HG03558 (cell line): Measurements from ENCODE around the gene STAG1.
A peak's percentile ranks its signal among the peaks of the same experiment; 100 is the strongest.
"Not testable (repeated sequence)": the region's sequence is repeated elsewhere in the genome, so short reads cannot be mapped to it uniquely, and the experiment has no call there.

Experiments used
- ATAC-seq: cut with Tn5 transposase; IDR thresholded peaks from one replicate; pipeline ENCODE4 v1.9.1; 2021; ENCODE audit warnings: moderate number of reproducible peaks; ENCODE audit not compliant: unreplicated experiment; ENCODE audit errors: extremely low read depth

STAG1 gene

DNA sequence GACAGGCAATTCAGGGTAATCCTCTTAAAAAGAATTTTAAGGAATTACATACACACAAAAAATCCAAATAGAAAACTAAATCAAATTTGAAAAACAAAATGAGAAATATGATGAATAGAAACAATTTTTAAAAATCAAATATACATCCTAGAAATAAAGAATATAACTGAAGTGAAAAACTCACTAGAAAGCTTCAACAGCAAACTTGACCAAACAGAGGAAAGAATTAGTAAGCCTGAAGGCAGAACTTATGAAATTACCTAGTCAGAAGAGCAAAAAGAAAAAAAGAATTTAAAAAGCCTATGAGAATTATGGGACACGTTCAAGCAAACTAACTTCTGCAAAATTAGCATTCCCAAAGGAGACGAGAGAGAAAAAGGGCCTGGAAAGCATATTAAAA is 296.0 kb downstream of the STAG1 start:
- ATAC-seq, result no peak

DNA sequence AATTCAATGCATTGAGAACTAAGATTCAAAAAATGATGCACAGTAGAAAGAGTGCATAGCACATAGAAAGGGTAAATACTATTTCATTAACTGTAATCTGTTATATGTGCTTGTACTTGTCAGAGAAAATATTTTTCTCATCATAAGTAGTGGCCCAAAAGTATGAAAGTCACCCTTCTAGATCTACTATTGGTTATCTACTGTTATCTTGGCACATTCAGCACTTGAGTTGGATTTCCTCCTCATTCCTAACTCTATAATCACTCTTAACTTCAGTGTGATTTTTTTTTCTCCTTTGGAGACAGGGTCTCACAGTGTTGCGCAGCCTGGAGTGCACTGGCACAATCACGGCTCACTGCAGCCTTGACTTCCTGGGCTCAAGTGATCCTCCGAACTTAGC is 307.6 kb downstream of the STAG1 start:
- ATAC-seq, result no peak

DNA sequence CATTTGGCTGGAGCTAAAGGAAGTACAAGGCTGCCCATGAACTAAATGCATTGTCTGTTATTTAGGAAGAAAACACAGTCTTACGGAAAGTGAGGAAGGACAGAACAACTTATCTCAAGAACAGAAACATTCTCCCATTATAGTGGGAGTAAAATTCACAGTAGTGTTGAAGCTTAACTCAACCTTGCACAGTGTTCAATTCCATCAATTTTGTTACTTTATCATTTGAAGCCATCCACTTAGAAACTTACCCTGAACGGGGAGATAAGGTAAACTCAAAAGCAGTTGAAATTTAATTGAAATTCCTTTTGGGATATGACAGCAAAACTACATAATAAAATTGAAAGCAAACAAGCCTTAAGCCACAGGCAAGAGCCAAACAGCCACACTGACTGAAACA is 315.1 kb downstream of the STAG1 start:
- ATAC-seq, result no peak

DNA sequence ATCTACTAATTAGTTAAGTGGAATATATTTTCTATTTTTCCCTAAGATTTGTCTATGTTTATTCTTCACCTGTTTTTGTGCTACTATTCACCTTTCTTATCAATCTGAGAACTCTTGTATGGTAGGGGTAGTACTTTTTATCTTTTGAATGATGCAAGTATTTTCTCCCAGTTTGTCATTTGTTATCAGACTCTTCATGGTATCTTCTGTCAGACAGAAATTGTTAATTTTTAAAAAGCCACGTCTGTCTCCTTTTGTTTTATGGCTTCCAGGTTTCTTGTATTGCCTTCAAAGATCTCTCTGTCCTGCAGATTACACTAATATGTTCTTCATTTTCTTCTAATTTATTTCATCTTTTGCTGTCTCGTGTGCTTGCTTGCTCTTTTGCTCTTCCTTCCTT is 317.7 kb downstream of the STAG1 start:
- no peak for ATAC-seq

DNA sequence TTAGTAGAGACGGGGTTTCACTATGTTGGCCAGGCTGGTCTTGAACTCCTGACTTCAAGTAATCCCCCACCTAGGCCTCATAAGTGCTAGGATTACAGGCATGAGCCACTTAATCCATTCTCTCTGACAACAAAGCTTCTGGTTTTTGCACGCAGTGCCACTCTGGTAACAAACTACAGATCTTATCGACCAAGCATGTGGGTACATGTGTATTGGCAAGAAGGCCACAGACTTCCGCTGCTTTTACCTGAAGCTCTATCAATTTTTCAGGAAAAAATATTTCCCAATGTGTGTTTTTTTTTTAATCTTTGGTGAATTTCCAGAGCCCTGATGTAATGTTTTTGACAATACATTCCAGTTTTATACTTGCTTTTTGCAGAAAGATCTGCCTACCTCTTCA is 319.5 kb downstream of the STAG1 start:
- no peak for ATAC-seq

DNA sequence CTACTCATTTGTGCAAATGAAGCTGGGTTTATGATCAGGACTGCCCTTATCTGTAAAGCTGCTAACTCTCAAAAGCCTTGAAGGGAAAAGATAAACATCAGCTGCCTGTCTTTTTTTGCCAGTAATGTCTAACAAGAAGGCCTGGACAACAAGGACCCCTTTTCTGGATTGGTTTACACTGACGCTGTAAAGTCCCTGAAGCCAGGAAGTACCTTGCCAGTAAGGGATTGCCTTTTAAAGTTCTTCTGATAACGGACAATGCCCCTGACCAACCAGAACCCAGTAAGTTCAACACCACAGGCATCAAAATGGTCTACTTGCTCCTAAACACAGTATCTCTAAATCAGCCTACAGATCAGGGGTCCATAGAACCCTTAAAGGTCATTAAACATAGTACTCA is 324.0 kb downstream of the STAG1 start:
- no peak for ATAC-seq

DNA sequence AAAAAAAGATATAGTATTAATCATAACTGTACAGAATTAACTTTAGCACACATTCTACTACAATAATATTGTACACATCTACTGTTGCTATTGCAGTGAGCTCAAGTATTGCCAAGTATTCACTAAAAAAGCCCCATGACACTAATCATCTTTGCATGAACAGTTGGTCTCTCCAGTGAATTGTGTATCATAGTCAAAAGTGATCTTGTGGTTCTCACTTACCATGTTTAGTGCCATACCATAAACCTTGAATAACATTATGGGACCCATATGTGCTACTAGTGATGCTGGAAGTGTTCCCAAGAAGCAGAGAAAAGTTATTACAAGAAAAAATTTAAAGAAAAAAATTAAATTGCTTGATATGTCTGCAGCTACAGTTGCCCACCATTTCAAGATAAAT is 324.9 kb downstream of the STAG1 start:
- no peak for ATAC-seq

DNA sequence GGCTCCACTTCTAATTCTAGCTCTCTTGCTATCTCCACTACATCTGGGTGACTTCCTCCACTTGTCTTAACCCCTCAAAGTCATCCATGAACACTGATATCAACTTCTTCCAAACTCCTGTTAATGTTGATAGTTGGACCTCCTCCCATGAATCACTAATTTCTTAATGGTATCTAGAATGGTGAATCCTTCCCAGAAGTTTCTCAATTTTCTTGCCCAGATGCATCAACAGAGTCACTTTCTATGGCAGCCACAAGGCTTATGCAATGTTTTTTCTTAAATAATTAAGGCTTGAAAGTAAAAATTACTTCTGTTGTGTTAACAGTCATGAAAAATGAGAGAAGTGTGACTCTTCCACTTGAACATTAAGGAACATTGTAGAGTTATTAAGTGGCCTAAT is 337.7 kb downstream of the STAG1 start:
- no peak for ATAC-seq

DNA sequence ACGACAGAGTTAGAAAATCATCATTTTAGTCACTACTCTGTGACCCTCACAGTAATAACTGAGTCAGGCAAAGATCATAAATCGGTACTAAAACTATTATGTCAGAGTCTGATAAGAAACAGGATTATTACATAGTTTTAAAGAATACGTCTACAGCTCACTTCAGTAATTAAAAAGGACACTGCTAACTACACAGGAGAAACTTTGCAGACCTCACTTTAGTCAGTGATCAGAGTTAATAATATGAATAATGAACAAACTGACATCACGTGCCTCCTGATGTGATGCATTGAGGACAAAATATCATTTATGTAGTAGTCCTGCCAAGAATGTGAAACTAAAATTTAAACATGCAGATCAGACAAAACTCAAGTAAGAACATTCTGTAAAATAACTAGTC is 339.9 kb downstream of the STAG1 start:
- ATAC-seq, result no peak

DNA sequence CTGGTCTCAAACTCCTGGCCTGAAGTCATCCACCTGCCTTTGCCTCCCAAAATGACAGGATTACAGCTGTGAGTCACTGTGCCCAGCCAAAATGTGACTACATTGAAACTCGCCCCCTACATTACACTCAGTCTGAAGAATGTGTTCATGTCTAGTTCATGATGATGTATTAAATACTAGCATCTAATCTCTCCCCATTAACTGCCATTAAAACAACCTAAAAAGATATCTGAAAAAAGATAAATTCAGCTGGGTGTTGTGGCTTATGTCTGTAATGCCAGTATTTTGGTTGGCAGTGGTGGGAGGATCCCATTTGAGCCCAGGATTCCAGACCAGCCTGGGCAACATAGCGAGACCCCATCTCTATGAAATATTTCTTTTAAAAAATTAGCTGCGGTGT is 342.6 kb downstream of the STAG1 start:
- no peak for ATAC-seq

DNA sequence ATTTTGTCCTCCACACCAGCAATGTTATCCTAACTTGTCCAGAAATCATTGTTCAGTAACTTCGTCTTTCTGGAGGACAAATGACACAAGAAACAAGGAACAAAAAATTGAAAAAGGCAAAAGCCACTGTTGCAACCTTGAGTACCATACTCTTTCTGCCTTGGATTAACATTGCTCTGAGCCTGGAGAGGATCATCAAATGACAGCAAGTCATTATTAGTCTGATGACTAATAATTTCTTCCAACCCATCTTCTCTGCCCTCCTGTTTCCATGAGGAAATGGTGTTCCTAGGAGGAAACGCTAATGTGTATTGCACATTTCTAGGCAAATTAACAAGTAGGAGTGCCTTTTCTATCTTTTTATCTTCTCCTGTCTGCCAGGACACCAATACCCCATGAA is 348.1 kb downstream of the STAG1 start:
- no peak for ATAC-seq

DNA sequence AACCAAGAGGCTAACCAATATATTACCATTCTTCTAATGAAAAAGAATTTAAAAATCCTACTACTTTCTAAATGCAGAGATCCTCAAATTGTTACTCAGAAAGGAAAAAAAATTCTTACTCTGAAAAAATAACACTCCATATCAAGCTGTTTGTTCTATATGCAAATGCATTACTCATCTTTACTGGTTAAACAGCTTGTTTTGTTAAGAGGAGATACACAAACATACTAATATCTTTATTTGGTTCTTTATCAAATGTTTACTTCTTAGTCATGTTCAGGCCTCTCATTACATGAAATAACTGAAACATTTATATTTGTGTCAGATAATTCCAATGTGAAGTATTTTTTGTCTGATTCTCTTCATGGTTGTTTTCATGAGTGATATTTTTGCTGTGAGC is 355.3 kb downstream of the STAG1 start:
- ATAC-seq, result no peak

DNA sequence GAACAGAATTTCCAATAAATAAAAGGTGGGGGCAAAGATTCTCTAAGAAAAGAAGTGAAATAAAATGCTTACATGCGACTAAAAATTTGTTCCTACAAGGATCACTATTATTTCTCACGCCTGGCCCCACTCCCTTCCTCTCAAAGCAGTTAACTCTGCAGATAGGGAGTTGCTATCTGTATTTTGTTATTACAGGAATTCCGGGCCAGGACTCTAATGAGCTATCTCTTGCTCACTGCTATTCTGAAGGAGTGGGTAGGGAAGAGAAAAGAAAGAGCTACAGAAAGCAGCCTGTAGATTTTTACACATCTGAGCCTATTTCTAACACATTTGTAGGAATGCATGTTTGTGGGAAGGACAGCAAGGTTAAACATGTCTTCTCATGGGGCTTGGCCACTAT is 361.6 kb downstream of the STAG1 start:
- ATAC-seq, result no peak

DNA sequence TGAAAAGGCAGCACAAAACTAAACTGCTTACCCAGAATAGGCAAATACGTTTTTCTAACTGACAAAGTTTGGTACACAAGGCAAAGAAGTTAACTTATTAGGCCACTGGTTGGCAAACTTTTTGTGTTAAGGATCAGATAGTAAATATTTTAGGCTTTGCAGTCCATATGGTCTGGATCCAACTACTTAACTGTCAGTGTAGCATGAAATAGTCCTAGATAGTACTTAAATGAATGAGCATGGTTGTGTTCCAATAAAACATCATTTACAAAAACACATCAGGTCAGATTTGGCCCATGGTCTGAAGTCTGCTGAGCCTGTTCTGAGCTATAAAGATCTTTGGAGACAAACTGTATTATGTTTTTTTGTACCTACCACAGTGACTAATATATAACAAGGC is 365.1 kb downstream of the STAG1 start:
- no peak for ATAC-seq

DNA sequence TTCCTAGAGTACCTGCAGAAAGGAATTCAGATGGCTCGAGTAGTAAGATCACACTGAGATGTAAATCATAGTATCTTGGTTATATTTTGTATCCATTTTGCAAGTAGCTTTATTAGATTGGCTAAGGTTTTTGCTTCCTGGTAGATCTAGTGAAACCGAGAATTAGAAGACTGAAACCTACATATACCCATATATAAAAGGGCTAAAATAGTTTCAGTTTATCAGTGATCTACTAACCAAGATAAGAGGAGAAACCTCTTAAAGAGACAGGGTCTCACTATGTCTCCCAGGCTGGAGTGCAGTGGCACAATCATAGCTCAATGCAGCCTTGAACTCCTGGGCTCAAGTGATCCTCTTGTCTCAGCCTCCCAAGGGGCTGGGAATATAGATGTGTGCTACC is 366.7 kb downstream of the STAG1 start:
- peak; percentile 63 for ATAC-seq

DNA sequence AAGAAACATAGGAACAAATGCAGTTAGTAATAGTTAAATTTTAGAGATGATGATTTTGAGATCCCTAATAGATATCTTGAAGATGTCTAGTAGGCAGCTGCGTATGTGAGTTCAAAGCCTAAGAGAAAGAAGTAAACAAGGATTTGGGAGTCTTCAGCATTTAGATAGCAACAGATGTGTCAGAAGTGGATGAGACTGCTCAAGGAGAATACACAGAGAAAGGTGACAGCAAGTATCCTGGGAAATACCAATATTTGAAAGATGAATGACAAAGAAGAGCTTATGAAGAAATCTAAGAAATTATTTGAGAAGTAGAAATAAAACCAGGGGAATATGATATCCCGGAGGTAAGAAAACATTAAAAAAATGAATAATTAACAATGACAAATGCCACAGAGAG is 371.1 kb downstream of the STAG1 start:
- no peak for ATAC-seq

DNA sequence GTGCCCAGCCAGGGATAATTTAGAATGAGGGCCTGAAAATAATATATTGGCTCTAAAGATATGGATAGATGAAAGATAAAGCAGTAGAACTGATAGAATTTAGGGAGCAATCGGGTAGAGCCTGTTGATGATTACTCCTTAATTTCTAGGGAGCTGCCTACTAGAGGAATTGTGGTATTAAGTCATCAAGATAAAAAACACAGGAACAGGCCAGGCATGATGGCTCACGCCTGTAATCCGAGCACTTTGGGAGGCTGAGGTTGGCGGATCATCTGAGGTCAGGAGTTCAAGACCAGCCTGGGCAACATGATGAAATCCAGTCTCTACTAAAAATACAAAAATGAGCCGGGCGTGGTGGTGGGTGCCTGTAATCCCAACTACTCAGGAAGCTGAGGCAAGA is 371.6 kb downstream of the STAG1 start:
- ATAC-seq, result no peak

DNA sequence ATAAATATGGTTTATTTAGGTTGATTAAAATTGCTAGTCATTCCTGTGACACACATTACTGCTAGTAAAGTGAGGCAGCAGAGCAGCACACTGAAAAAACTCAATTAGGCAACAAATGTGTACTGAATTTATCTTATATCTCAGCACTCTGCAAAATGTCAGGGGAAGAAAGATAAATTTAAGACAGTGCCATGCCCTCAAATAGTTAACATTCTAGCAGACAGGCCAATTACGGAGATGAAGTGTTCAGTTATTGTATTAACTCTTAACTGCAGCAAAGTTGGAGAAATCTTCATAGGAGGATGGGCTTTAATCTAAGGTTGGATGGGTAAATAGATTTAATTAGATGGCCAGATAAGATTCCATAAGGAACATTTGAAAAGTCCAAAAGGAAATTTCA is 374.2 kb downstream of the STAG1 start:
- ATAC-seq, result no peak

DNA sequence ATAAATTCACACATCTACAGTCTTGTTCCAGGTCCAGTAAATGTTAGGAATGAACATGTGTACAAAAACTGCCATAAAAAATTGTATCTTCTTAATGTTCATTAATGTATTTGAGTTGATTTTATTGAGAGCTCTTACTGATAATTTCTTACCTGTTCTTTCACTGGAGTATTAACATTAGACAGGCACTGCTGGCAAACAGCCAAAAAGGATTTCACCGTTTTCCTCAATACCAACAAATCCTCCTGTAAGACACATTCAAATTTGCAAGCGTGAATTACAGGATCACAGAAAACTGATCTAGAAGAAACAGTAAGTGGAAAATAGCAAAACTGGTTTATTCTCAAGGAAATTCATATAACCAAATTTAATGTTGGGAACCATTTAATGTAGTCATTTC is 374.7 kb downstream of the STAG1 start:
- no peak for ATAC-seq

DNA sequence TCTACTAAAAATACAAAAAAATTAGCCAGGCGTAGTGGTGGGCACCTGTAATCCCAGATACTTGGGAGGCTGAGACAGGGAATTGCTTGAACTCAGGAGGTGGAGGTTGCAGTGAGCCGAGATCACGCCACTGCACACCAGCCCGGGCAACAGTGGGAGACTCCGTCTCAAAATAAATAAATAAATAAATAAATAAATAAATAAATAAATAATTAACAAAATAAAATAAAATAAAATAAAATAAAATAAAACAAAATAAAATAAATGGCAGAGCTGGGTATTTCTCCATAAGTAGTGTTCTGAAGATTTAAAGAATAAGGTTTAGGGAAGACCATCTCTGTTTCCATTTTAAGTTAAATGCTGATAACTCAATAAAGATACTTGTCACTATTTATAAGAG is 376.4 kb downstream of the STAG1 start:
- ATAC-seq, result not testable (repeated sequence)

DNA sequence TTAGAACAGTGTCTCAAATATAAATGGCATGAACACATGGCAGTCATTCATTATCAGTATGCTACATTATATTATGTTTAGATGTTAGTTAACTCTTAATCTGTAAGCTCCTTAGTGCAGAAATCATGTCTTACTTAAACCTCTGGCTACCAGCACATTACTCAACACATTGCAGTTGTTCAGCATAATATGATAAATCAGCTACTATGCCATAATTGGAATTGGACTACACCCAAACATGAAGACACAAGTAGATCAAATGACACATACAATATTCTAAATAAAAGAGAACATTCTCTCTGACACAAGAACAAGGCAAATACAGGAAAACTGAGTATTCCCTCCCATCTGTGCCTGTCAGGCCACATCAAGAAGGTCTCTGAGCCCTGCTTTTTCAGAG is 385.9 kb downstream of the STAG1 start:
- no peak for ATAC-seq

DNA sequence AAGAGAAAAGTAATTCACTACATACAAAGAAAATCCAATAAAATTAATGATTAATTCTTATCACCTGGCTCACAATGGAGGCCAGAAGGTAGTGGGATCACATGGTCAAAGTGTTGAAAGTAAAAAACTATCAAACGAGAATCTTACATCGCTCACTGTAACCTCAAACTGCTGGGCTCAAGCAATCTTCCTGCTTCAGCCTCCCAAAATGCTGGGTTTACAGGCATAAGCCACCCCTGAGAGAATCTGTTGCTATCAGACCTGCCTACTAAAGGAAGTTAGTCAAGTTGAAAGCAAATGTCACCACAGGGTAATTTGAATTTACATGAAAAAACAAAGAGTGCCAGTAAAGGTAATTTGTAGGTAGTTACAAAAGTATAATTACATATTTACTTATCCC is 398.7 kb downstream of the STAG1 start:
- no peak for ATAC-seq

DNA sequence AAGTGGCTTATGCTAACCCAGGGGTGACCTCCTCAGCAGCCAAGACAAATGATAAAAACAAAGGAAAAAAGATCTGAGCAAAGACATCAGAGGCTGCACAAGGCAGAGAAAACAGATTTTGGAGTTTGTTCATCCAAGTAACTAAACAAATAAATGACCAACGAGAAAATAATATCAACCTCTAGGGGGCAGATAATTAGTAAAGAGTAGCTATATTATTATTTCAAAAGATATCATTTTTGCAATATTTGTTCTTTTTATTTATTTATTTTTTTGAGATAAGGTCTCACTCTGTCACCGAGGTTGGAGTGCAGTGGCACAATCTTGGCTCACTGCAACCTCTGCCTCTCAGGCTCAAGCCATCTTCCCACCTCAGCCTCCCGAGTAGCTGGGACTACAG is 400.3 kb downstream of the STAG1 start:
- ATAC-seq, result no peak
